GM19463 (cell line): ENCODE results near the gene C14orf132.

Experiments
- ATAC-seq: cut with Tn5 transposase; IDR thresholded peaks from one replicate; pipeline ENCODE4 v1.9.1; 2021; ENCODE audit warnings: mild to moderate bottlenecking, moderate library complexity; ENCODE audit not compliant: unreplicated experiment

C14orf132 gene

DNA sequence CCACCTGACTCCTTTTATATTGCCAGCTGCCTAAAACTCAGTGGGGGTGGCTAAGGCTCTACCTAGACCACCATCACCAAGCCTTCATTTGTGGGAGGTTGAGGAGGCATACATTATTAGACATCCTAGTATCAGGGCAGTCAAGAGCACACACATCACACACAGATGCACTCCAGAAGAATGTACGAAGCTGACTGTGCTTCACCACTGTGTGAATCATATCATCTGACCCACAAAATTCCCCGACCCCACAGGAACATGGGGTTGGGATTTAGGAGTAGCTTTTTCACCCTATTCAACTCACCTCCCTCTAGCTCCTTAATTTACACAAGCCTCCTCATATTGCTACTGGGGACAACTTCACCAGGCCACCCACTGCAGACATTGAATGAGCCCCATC is 100.7 kb downstream of the C14orf132 start:
- no peak for ATAC-seq

DNA sequence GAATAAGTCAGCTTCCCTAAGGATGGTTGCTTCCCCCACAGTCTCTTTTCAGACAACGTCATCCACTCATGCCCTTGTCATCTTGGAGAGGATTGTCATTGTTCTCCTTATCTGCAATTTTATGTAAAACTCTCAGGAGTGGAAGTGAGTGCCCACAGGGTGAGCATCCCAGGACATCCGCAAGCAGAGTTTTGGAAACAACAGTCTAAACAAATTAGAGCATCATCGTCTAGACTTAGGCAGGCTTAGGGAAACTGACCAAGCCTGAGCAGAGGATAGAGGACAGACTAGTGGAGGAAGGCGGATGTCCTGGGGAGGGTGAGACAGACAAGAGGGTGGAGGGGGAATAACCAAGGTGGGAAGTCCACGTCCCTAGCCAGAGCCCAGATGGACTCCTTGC is 101.8 kb downstream of the C14orf132 start:
- no peak for ATAC-seq
